Heart left ventricle (tissue), 16 donors: ENCODE data around the gene STUB1. TPM values are rescaled to one million over a fixed set of nuclear protein-coding genes. Genes with fewer than 3 reads are reported as not detected.

Experiments
- ATAC-seq, 4 donors: fragments of 200-7000 bp; cut with Tn5 transposase; one replicate each; pipeline ENCODE4 v1.9.1; 2020 to 2022; ENCODE audit warnings: moderate library complexity in 4 of 4, mild to moderate bottlenecking in 3 of 4, moderate number of reproducible peaks in 1 of 4
- DNase-seq, 5 donors: peaks; one replicate each; pipeline ENCODE4 v3.0.0-alpha.2; 2020
- H3K27ac ChIP-seq, 12 donors: fragments of 200-600 bp; sonication (generic) in 4 of 12; one replicate each; pipeline versions ENCODE4 v1.5.0 to v1.8.0; 2016 to 2022; ENCODE audit warnings: mild to moderate bottlenecking in 2 of 12
- H3K27me3 ChIP-seq, 9 donors: fragments of 200-600 bp; sonication (generic) in 2 of 9; one replicate each; pipeline versions ENCODE4 v1.5.1 to v1.8.0; 2016 to 2022; ENCODE audit warnings: mild to moderate bottlenecking in 3 of 9
- H3K36me3 ChIP-seq, 9 donors: fragments of 200-600 bp; sonication (generic) in 2 of 9; one replicate each; pipeline versions ENCODE4 v1.5.0 to v1.8.0; 2018 to 2022; ENCODE audit warnings: mild to moderate bottlenecking in 2 of 9
- H3K4me1 ChIP-seq, 12 donors: fragments of 200-600 bp; sonication (generic) in 4 of 12; one replicate each; pipeline versions ENCODE4 v1.5.0 to v1.8.0; 2016 to 2022; ENCODE audit warnings: mild to moderate bottlenecking in 3 of 12
- H3K4me3 ChIP-seq, 12 donors: fragments of 200-600 bp; sonication (generic) in 4 of 12; one replicate each; pipeline versions ENCODE4 v1.5.0 to v1.8.0; 2017 to 2022; ENCODE audit warnings: mild to moderate bottlenecking in 9 of 12, moderate library complexity in 4 of 12
- H3K9me3 ChIP-seq, 12 donors: fragments of 200-600 bp; sonication (generic) in 4 of 12; one replicate each; pipeline versions ENCODE4 v1.5.0 to v1.8.0; 2016 to 2022; ENCODE audit warnings: mild to moderate bottlenecking in 1 of 12
- POLR2A ChIP-seq, 2 donors: fragments of 450-650 bp; IDR thresholded peaks; one replicate each; pipeline ENCODE4 v1.6.1; 2017; ENCODE audit warnings: antibody characterized with exemption in 2 of 2, mild to moderate bottlenecking in 2 of 2, moderate library complexity in 2 of 2
- WGBS, 4 donors: extraction: QIAGEN DNeasy Blood & Tissue Kit in 2 of 4; methylation state at CpG; one replicate each; pipeline versions ENCODE4 v1.1.5 to v1.1.7; 2013 to 2018; 5-methylcytosine and 5-hydroxymethylcytosine counted together
- intact Hi-C, 10 donors: fragments of 100-400 bp; cut with DNase I; formaldehyde crosslinking; loops; one replicate each; pipeline versions ENCODE4 v1.11.1 to v1.14.2; 2022
- polyA plus RNA-seq, 2 donors: library from polyadenylated mRNA; stranded (reverse); fragments of 200-250 nt; gene quantifications; one replicate each; pipeline ENCODE4 v1.2.3, GENCODE V29; 2013
- total RNA-seq, 9 donors: library from RNA; depleted of rRNA in 2 of 9; stranded (reverse); fragments of >200 nt in 2 of 9; fragmentation: NEBNext Ultra II Directional in 3 of 9; extraction: Animal tissue kit (Norgen Biotek cat#: 25700) in 3 of 9; gene quantifications; one replicate each; pipeline versions ENCODE4 v1.1.0 to v1.2.4, GENCODE V29; 2016 to 2023
- TF ChIP-seq, protein P1 (sequence below), 12 donors: fragments of 200-600 bp; sonication (generic) in 4 of 12; IDR thresholded peaks; one replicate each; pipeline versions ENCODE4 v1.5.0 to v1.8.0; 2018 to 2022; ENCODE audit warnings: antibody characterized with exemption in 12 of 12, mild to moderate bottlenecking in 5 of 12
- donor health status: ischemic (EF 13 %, LVEDD 7.1; RV severe dilation, severe dysfunction).
- donor health status: healthy with polysubstance abuse.
- donor health status: DM: no; HTN: yes; CAD: no.
- donor health status: DM: no; HTN: no; CAD: no.
- donor health status: ischemic (EF 25% LVEDD 6.9; RV normal size, moderate dysfunction).
- donor health status: ischemic (EF 25% LVEDD 5.7; RV mildly dilated, moderate dysfunction).
- donor health status: healthy.
- donor health status: DM: yes; HTN: yes; CAD: no.
- donor health status: ischemic (EF 35%, LVEDD 5.7; RV mildly dilated, moderate dysfunction).
- donor health status: nonischemic (EF 11% LVEDD 7.7; RV severe dilation, severe dysfunction).
- donor health status: DM: yes; HTN: yes; CAD: no.
- donor health status: PGD.
- donor health status: ischemic (EF 29% LVEDD 5.4; RV normal size, mild dysfunction).
- donor health status: nonischemic (EF 23%, LVEDD 6.1; RV moderate dilation, normal function).

The STUB1 gene
- total and polyA plus RNA-seq, 11 donors, result 93.7 to 198 (median 116) TPM

DNA sequence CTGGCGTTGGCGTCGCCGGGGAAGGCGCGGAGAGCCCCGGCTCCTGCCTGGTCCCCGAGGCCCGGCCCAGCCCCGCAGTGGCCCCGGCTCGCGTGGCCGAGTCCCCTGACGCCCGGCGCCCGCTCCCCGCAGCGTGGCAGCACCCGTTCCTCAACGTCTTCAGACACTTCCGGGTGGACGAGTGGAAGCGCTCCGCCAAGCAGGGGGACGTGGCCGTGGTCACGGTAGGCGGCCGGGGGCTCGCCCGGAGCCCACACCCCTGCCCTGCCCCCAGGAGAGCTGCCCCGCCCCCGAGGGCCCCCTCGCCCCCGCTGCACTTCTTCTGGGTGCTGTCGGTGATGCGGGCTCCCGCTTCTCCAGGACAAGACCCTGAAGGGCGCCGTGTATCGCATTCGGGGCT, 30.6 kb upstream of the STUB1 start:
- peak overlapping the region in 10 of 12 donors; percentile 76 to 97 (median 90) for H3K27ac ChIP-seq
- H3K4me1 ChIP-seq, result peaks cover 3 to 60% (median 40%) of the 10 kb centered on the region in 12 donors
- DNase-seq, result no peak
- intact Hi-C loops, result loop anchor here in 3 of 10 donors (10.0 kb wide), 1 partner anchor 65 kb away; no protein-coding TSS in a partner anchor
- H3K36me3 ChIP-seq, result peaks cover 0 to 7% (median 0%) of the 10 kb centered on the region in 9 donors
- no peaks in the 10 kb centered on the region for H3K9me3 ChIP-seq
- TF ChIP-seq, protein P1, sequence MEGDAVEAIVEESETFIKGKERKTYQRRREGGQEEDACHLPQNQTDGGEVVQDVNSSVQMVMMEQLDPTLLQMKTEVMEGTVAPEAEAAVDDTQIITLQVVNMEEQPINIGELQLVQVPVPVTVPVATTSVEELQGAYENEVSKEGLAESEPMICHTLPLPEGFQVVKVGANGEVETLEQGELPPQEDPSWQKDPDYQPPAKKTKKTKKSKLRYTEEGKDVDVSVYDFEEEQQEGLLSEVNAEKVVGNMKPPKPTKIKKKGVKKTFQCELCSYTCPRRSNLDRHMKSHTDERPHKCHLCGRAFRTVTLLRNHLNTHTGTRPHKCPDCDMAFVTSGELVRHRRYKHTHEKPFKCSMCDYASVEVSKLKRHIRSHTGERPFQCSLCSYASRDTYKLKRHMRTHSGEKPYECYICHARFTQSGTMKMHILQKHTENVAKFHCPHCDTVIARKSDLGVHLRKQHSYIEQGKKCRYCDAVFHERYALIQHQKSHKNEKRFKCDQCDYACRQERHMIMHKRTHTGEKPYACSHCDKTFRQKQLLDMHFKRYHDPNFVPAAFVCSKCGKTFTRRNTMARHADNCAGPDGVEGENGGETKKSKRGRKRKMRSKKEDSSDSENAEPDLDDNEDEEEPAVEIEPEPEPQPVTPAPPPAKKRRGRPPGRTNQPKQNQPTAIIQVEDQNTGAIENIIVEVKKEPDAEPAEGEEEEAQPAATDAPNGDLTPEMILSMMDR (IDR thresholded peaks at IDR 0.05), result no peak
- TF ChIP-seq POLR2A (IDR thresholded peaks at IDR 0.05), result no peak
- ATAC-seq, result no peak
- 0 to 7% (median 2%) methylated on average over 12 to 44 of the region's 44 CpGs for WGBS, 4 donors
- peak overlapping the region; percentile 61 to 94 (median 74) for H3K4me3 ChIP-seq
- no peaks in the 10 kb centered on the region for H3K27me3 ChIP-seq

DNA sequence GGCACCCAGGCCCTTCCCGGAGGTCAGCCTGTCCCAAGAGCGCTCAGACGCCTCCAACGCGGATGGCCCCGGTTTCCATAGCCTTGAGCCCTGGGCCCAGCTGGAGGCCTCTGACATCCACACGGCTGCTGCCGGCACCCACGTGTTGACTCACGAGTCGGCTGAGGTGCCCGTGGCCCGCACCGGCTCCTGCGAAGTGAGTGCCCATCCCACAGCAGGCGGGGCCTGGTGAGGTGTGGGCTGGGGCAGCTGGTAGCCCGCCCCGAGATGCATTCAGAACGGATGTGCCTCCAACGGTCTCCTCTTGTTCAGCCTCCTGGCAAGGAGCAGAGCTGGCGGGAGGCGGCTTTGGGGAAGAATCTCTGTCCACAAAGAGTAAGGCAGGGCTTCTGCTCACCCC, 28.4 kb upstream of the STUB1 start:
- peaks cover 0 to 23% (median 0%) of the 10 kb centered on the region in 9 donors for H3K36me3 ChIP-seq
- ATAC-seq, result no peak
- WGBS, 4 donors, result 87 to 92% (median 91%) methylated on average over 14 to 22 of the region's 22 CpGs

DNA sequence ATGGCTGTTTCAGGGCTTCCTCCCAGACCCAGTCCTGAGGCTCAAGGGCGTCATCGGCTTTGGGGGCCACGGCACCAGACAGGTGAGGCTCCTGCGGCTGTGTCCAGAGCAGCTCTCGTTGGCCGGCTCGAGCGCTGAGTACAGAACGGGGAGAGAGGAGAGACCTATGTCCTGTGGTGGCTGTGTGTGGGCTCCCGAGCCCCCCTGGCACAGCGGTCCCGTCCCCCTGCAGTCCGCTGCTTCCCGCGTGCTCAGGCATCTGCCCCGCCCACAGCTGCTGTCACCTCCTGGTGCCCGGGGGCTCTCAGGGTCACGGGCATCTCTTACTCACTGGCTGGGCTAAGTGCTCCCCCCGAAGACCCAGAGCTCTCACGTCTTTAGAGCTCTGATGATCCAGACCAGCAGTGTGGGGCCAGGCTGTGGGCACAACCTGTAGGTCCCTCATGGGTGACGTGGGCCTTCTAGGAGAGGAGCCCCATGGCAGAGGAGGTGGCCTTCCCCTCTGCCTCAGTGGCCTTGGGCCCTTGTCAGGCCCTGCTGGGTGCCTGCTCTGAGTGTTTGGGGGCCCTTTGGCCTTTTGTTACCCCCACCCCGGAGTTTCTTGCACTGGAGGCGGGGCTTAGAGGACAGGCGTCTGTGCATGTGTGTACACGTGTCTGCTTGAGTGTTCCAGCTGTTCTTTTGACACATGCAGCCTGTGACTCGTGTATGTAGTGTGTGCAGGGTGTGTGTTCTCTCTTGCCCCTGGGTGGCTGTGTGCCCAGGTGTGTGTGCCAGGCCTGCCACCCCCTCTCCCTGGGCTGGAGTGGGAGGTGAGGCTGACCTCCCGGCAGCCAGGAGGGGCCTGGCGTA, 27.5 kb upstream of the STUB1 start:
- Histone ChIP-seq H3K4me1 (peaks cover 3 to 30% (median 21%) of the 10 kb centered on the region in 12 donors), H3K27me3 (no peaks in the 10 kb centered on the region), H3K36me3 (peaks cover 0 to 30% (median 0%) of the 10 kb centered on the region in 9 donors), H3K27ac (no peak overlapping the region), H3K9me3 (no peaks in the 10 kb centered on the region), H3K4me3 (no peak overlapping the region)
- TF ChIP-seq POLR2A (IDR thresholded peaks at IDR 0.05), result no peak
- TF ChIP-seq, protein P1 (IDR thresholded peaks at IDR 0.05), result no peak
- WGBS, 4 donors, result 83 to 94% (median 85%) methylated on average over 10 to 28 of the region's 28 CpGs
- DNase-seq (no peak), ATAC-seq (no peak)
- intact Hi-C loops, result loop anchor here in 1 of 10 donors (10.0 kb wide), 1 partner anchor 68 kb away; no protein-coding TSS in a partner anchor

More for the DNA sequence above, 28.4 kb upstream of the STUB1 start:
- DNase-seq, result no peak
- H3K27me3 ChIP-seq, result no peaks in the 10 kb centered on the region
- TF ChIP-seq, protein P1 (IDR thresholded peaks at IDR 0.05), result no peak
- TF ChIP-seq POLR2A (IDR thresholded peaks at IDR 0.05), result no peak
- peaks cover 3 to 38% (median 29%) of the 10 kb centered on the region in 12 donors for H3K4me1 ChIP-seq
- no peak overlapping the region for H3K4me3 ChIP-seq
- H3K27ac ChIP-seq, result no peak overlapping the region
- H3K9me3 ChIP-seq, result no peaks in the 10 kb centered on the region
- intact Hi-C loops, result loop anchor here in 1 of 10 donors (10.0 kb wide), 1 partner anchor 67 kb away; no protein-coding TSS in a partner anchor

DNA sequence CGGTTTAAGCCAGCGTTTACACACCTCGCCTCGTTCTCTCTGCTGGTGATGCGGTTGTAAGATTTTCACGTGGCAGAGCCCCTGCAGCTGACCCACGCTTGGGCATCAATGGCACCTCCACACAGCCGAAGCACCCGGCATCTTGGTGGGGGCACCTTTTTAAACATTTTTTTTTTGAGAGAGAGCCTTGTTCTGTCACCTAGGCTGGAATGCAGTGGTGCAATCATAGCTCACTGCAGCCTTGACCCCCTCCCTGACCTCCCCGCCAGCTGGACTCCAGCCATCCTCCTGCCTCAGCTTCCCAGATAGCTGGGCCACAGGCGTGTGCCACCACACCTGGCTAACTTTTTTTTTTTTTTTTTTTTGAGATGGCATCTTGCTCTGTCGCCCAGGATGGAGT, 26.2 kb upstream of the STUB1 start:
- WGBS, 4 donors, result 93 to 94% (median 93%) methylated on average over 12 of the region's 12 CpGs
- Histone ChIP-seq H3K4me3 (no peak overlapping the region), H3K4me1 (peaks cover 3 to 16% (median 9%) of the 10 kb centered on the region in 12 donors), H3K27ac (no peak overlapping the region), H3K36me3 (peaks cover 0 to 33% (median 0%) of the 10 kb centered on the region in 9 donors), H3K27me3 (no peaks in the 10 kb centered on the region), H3K9me3 (no peaks in the 10 kb centered on the region)
- ATAC-seq, result no peak
- no peak for DNase-seq
- intact Hi-C loops, result loop anchor here in 1 of 10 donors (10.0 kb wide), 1 partner anchor 69 kb away; no protein-coding TSS in a partner anchor
- TF ChIP-seq, protein P1 (IDR thresholded peaks at IDR 0.05), result no peak
